HG03520 (cell line): ENCODE results near the gene TATDN2.
"Not testable (repeated sequence)": the region's sequence is repeated elsewhere in the genome, so short reads cannot be mapped to it uniquely, and the experiment has no call there.

Source experiments
- ATAC-seq: cut with Tn5 transposase; IDR thresholded peaks from one replicate; pipeline ENCODE4 v1.9.1; 2021; ENCODE audit warnings: mild to moderate bottlenecking, moderate library complexity; ENCODE audit not compliant: unreplicated experiment

Gene TATDN2

GRCh38 chr3:10266936-10267335, 18.7 kb downstream of the TATDN2 start:
- not testable (repeated sequence) for ATAC-seq

GRCh38 chr3:10268116-10268515, 19.9 kb downstream of the TATDN2 start:
- no peak for ATAC-seq

GRCh38 chr3:10268930-10269329, 20.7 kb downstream of the TATDN2 start:
- ATAC-seq: no peak

GRCh38 chr3:10269443-10269842, 21.2 kb downstream of the TATDN2 start:
- no peak for ATAC-seq

- not testable (repeated sequence) for ATAC-seq
Observed at GRCh38 chr3:10272476-10272875, 24.2 kb downstream of the TATDN2 start.

GRCh38 chr3:10272977-10273376, 24.7 kb downstream of the TATDN2 start:
- ATAC-seq: no peak

- ATAC-seq: no peak
Observed at GRCh38 chr3:10273702-10274305, 25.5 kb downstream of the TATDN2 start.

- ATAC-seq: no peak
Observed at GRCh38 chr3:10274601-10275000, 26.3 kb downstream of the TATDN2 start.

GRCh38 chr3:10277115-10277625, 28.9 kb downstream of the TATDN2 start:
- ATAC-seq: no peak

- ATAC-seq: no peak
Observed at GRCh38 chr3:10278501-10278900, 30.2 kb downstream of the TATDN2 start.

GRCh38 chr3:10279384-10280176, 31.3 kb downstream of the TATDN2 start:
- no peak for ATAC-seq

GRCh38 chr3:10280177-10280529, 31.9 kb downstream of the TATDN2 start:
- no peak for ATAC-seq

GRCh38 chr3:10280571-10280970, 32.3 kb downstream of the TATDN2 start:
- ATAC-seq: no peak

GRCh38 chr3:10281951-10282350, 33.7 kb downstream of the TATDN2 start:
- ATAC-seq: no peak

- ATAC-seq: no peak
Observed at GRCh38 chr3:10283638-10284037, 35.4 kb downstream of the TATDN2 start.

GRCh38 chr3:10284496-10284895, 36.2 kb downstream of the TATDN2 start:
- ATAC-seq: no peak

GRCh38 chr3:10285272-10286132, 37.2 kb downstream of the TATDN2 start:
- no peak for ATAC-seq

GRCh38 chr3:10286133-10286524, 37.9 kb downstream of the TATDN2 start:
- no peak for ATAC-seq

- no peak for ATAC-seq
Observed at GRCh38 chr3:10286596-10287295, 38.5 kb downstream of the TATDN2 start.

- ATAC-seq: no peak
Observed at GRCh38 chr3:10287936-10288574, 39.8 kb downstream of the TATDN2 start.
